Stimulated activated CD8-positive, alpha-beta memory T cell treated with anti-CD3 and anti-CD28 coated beads, Interleukin-2, amount 100 ng/mL, for 1 hour (primary cell): ENCODE results near the gene IFITM2.
"Not testable (repeated sequence)": the region's sequence is repeated elsewhere in the genome, so short reads cannot be mapped to it uniquely, and the experiment has no call there.

ENCODE experiments used
- DNase-seq, 2 donors: peaks; one replicate each; pipeline ENCODE4 v3.0.0-alpha.2; 2020; ENCODE audit warnings: low read depth in 2 of 2

Gene IFITM2

GRCh38 chr11:308740-309665, 1.4 kb downstream of the IFITM2 start:
- not testable (repeated sequence) for DNase-seq

GRCh38 chr11:309979-310572, 2.5 kb downstream of the IFITM2 start:
- not testable (repeated sequence) for DNase-seq

- not testable (repeated sequence) for DNase-seq
Measured at GRCh38 chr11:311013-311748, 3.6 kb downstream of the IFITM2 start.

- DNase-seq: no peak
Measured at GRCh38 chr11:312092-312816, 4.6 kb downstream of the IFITM2 start.

GRCh38 chr11:313304-313786, 5.7 kb downstream of the IFITM2 start:
- DNase-seq: no peak

- DNase-seq: no peak
Measured at GRCh38 chr11:313787-314553, 6.4 kb downstream of the IFITM2 start, which contains the start of gene IFITM1. Gene IFITM1, plus strand, starts transcription at chr11:314040. Its CDS starts 131 bp downstream, at chr11:314171.

GRCh38 chr11:314554-314875, 6.9 kb downstream of the IFITM2 start:
- DNase-seq: not testable (repeated sequence)

GRCh38 chr11:315051-315481, 7.5 kb downstream of the IFITM2 start:
- no peak for DNase-seq

- no peak for DNase-seq
Measured at GRCh38 chr11:315516-315994, 7.9 kb downstream of the IFITM2 start.

GRCh38 chr11:316031-316701, 8.6 kb downstream of the IFITM2 start:
- DNase-seq: no peak

GRCh38 chr11:316891-317301, 9.3 kb downstream of the IFITM2 start:
- no peak for DNase-seq

GRCh38 chr11:317668-318404, 10.2 kb downstream of the IFITM2 start:
- DNase-seq: not testable (repeated sequence)

GRCh38 chr11:318405-319120, 10.9 kb downstream of the IFITM2 start:
- DNase-seq: not testable (repeated sequence)

GRCh38 chr11:319121-319887, 11.7 kb downstream of the IFITM2 start:
- not testable (repeated sequence) for DNase-seq

GRCh38 chr11:319888-320273, 12.3 kb downstream of the IFITM2 start:
- DNase-seq: not testable (repeated sequence)

- no peak for DNase-seq
Measured at GRCh38 chr11:324156-324555, 16.5 kb downstream of the IFITM2 start.

- DNase-seq: not testable (repeated sequence)
Measured at GRCh38 chr11:324593-325517, 17.2 kb downstream of the IFITM2 start.
